ENCODE data around the gene CCDC60.

DNA sequence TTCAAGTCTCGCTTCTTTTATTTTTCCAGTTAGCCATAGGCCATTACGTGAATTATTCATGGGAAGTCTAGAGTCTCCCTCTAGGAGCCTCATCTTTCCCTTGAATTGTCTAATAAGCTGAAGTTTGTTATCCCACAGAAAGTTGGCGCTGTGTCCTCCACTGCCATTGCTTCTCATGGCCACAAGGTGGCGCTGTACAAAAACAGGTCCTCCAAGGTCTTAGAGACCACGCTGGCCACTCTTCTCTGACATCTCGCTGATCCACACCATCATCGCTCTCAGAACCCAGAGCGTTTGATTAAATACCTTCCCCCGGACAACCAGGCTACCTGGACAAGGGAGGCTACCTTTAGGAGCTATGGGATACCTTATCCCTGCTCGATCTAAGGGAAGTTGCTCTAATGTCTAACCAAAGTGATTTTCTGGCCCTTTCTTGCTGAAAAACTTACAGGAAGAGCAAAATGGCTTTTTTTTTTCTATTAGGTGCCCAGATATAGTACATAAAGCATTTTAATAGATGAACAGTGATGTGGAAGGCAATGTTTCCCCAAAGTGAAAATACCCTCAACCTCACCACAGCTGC, 110.0 kb downstream of the CCDC60 start:
- no peak for TF ChIP-seq POLR2A (IDR thresholded peaks at IDR 0.05; ENCODE audit: low read length)
- no peak for TF ChIP-seq GATA1 (IDR thresholded peaks at IDR 0.05; ENCODE audit: low read depth, low read length)
